CD4-positive, alpha-beta T cell (primary cell): ENCODE results near the gene GNAO1. TPM values are rescaled to one million over a fixed set of nuclear protein-coding genes. Genes with fewer than 3 reads are reported as not detected.

ENCODE experiments used
- ATAC-seq: fragments of 200-7000 bp; cut with Tn5 transposase; one replicate; pipeline ENCODE4 v1.10.0; 2022; ENCODE audit warnings: mild to moderate bottlenecking; ENCODE audit not compliant: poor library complexity
- CTCF ChIA-PET: fragments of 350-600 bp; sonication (Branson Sonifier 250); formaldehyde crosslinking; loops from one replicate; lab custom pipeline; 2021; ENCODE audit warnings: antibody characterized with exemption, inconsistent platforms; lab: Charles Lee
- POLR2A ChIA-PET: fragments of 350-600 bp; sonication (Branson Sonifier 250); formaldehyde crosslinking; loops from one replicate; lab custom pipeline; 2021; ENCODE audit warnings: antibody characterized with exemption, inconsistent platforms; lab: Charles Lee
- DNase-seq, 14 experiments: peaks; one replicate each; pipeline ENCODE4 v3.0.0-alpha.2; 2013 to 2020; ENCODE audit warnings: mixed read lengths in 2 of 14
- H3K27ac ChIP-seq, 2 donors: one replicate each; pipeline versions ENCODE4 v1.5.1 to v1.7.0; 2013; ENCODE audit warnings: low read length in 2 of 2, low read depth in 1 of 2, mild to moderate bottlenecking in 1 of 2
- H3K27me3 ChIP-seq, 2 experiments: 1 replicate in 1 of 2; 2 replicates in 1 of 2; pipeline versions ENCODE4 v1.6.1 to v1.7.0; 2013; ENCODE audit warnings: low read length in 2 of 2, control low read depth in 1 of 2, mild to moderate bottlenecking in 1 of 2, moderate library complexity in 1 of 2; ENCODE audit not compliant: insufficient read depth in 2 of 2, control insufficient read depth in 1 of 2
- H3K36me3 ChIP-seq: one replicate; pipeline ENCODE4 v1.6.1; 2013; ENCODE audit warnings: low read length, control low read depth; ENCODE audit not compliant: insufficient read depth
- H3K4me1 ChIP-seq: one replicate; pipeline ENCODE4 v1.6.1; 2013; ENCODE audit warnings: low read length, control low read depth; ENCODE audit not compliant: insufficient read depth
- H3K4me3 ChIP-seq: one replicate; pipeline ENCODE4 v1.5.1; 2013; ENCODE audit warnings: mild to moderate bottlenecking, low read length, moderate library complexity
- H3K9me3 ChIP-seq, 2 experiments: 1 replicate in 1 of 2; 2 replicates in 1 of 2; pipeline versions ENCODE4 v1.6.1 to v1.7.0; 2013; ENCODE audit warnings: low read length in 2 of 2, mild to moderate bottlenecking in 2 of 2, control low read depth in 1 of 2, moderate library complexity in 1 of 2; ENCODE audit not compliant: control insufficient read depth in 1 of 2, insufficient read depth in 1 of 2
- H3K27ac Mint-ChIP-seq: one replicate; pipeline ENCODE4 v1.8.0; 2020; ENCODE audit warnings: mixed read lengths
- H3K27me3 Mint-ChIP-seq: one replicate; pipeline ENCODE4 v1.8.0; 2021; ENCODE audit warnings: mixed read lengths
- H3K36me3 Mint-ChIP-seq: one replicate; pipeline ENCODE4 v1.8.0; 2021; ENCODE audit warnings: low read depth, mixed read lengths
- H3K4me1 Mint-ChIP-seq: one replicate; pipeline ENCODE4 v1.8.0; 2021; ENCODE audit warnings: low read depth, mixed read lengths
- H3K4me3 Mint-ChIP-seq: one replicate; pipeline ENCODE4 v1.8.0; 2020; ENCODE audit warnings: mild to moderate bottlenecking, mixed read lengths
- H3K9me3 Mint-ChIP-seq: one replicate; pipeline ENCODE4 v1.8.0; 2020; ENCODE audit warnings: mixed read lengths
- intact Hi-C, 2 experiments: fragments of 100-400 bp; cut with DNase I in 1 of 2; cut with micrococcal nuclease in 1 of 2; formaldehyde crosslinking; loops; one replicate each; pipeline versions ENCODE4 v1.15.1 to v1.9.0; 2023 to 2025; cut with DNase I, micrococcal nuclease
- total RNA-seq, 174 experiments: library from RNA in 2 of 174; stranded (reverse) in 2 of 174; gene quantifications; one replicate each; pipeline ENCODE4 v1.2.3 and lab custom pipeline; 2021 to 2026
- TF ChIP-seq, protein P1 (sequence below): fragments of 200-600 bp; IDR thresholded peaks from one replicate; pipeline ENCODE4 v1.8.0; 2022; ENCODE audit warnings: antibody characterized with exemption, mild to moderate bottlenecking

GNAO1 gene
- total RNA-seq, 2 experiments from 2014 or later: 7.3 to 7.9 TPM

DNA sequence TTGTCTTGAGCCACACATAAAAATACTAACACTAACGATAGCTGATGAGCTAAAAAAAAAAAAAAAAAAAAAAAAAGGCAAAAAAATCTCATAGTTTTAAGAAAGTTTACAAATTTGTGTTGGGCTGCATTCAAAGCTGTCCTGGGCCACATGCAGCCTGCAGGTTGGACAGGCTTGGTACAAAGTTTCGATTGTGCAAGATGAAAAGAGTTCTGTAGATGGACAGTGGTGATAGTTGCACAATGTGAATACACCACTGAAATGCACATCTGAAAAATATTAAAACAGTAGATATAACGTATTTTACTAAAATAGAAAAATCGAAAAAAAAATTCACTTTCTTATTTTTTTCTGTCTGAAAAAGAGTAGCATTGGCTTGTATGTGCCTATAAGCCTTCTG, 191.2 kb downstream of the GNAO1 start:
- Mint-ChIP-seq H3K36me3 (peaks cover 100% of the 10 kb centered on the region), H3K27ac (no peak overlapping the region), H3K9me3 (peaks cover 15% of the 10 kb centered on the region), H3K4me1 (peaks cover 6% of the 10 kb centered on the region), H3K27me3 (no peaks in the 10 kb centered on the region), H3K4me3 (no peak overlapping the region)
- intact Hi-C loops: no loop called here
- ATAC-seq: no peak
- DNase-seq: no peak
- CTCF ChIA-PET: no interaction called here
- POLR2A ChIA-PET: no interaction called here
- peaks cover 9 to 16% of the 10 kb centered on the region in 2 experiments for H3K9me3 ChIP-seq
- H3K36me3 ChIP-seq: peaks cover 74% of the 10 kb centered on the region
- H3K4me1 ChIP-seq: no peaks in the 10 kb centered on the region
- no peak overlapping the region for H3K4me3 ChIP-seq
- no peaks in the 10 kb centered on the region for H3K27me3 ChIP-seq
- TF ChIP-seq, protein P1, sequence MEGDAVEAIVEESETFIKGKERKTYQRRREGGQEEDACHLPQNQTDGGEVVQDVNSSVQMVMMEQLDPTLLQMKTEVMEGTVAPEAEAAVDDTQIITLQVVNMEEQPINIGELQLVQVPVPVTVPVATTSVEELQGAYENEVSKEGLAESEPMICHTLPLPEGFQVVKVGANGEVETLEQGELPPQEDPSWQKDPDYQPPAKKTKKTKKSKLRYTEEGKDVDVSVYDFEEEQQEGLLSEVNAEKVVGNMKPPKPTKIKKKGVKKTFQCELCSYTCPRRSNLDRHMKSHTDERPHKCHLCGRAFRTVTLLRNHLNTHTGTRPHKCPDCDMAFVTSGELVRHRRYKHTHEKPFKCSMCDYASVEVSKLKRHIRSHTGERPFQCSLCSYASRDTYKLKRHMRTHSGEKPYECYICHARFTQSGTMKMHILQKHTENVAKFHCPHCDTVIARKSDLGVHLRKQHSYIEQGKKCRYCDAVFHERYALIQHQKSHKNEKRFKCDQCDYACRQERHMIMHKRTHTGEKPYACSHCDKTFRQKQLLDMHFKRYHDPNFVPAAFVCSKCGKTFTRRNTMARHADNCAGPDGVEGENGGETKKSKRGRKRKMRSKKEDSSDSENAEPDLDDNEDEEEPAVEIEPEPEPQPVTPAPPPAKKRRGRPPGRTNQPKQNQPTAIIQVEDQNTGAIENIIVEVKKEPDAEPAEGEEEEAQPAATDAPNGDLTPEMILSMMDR: no peak
- H3K27ac ChIP-seq: no peak overlapping the region

DNA sequence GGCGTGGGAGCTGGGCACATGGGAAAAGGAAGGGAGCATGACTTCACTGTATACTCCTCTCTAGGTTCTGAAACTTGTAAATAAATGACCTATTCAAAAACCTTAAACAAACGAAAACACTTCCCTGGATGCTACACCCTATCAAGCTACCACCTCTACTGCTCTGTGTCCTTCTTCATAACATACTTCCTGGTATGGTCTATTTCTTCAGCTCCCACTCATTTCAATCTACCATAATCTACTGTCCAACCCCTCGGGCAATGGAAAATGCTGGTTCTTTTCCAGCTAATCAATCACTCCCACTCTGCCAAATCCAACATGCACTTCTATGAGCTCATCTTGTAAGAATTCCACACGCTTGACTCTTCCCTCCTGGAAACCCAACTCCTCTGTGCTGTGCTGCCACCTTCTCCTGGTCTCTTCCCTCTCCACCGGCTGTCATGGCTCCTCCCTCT, 191.6 kb downstream of the GNAO1 start:
- Histone ChIP-seq H3K9me3 (peaks cover 9 to 16% of the 10 kb centered on the region in 2 experiments), H3K4me1 (no peaks in the 10 kb centered on the region), H3K4me3 (no peak overlapping the region), H3K27me3 (no peaks in the 10 kb centered on the region), H3K36me3 (peaks cover 79% of the 10 kb centered on the region), H3K27ac (no peak overlapping the region)
- Mint-ChIP-seq H3K4me1 (peaks cover 6% of the 10 kb centered on the region), H3K27ac (no peak overlapping the region), H3K36me3 (peaks cover 100% of the 10 kb centered on the region), H3K4me3 (no peak overlapping the region), H3K9me3 (peaks cover 15% of the 10 kb centered on the region), H3K27me3 (no peaks in the 10 kb centered on the region)
- ATAC-seq: no peak
- ChIA-PET POLR2A (no interaction called here), CTCF (no interaction called here)
- intact Hi-C loops: no loop called here
- no peak for DNase-seq
- TF ChIP-seq, protein P1: no peak

DNA sequence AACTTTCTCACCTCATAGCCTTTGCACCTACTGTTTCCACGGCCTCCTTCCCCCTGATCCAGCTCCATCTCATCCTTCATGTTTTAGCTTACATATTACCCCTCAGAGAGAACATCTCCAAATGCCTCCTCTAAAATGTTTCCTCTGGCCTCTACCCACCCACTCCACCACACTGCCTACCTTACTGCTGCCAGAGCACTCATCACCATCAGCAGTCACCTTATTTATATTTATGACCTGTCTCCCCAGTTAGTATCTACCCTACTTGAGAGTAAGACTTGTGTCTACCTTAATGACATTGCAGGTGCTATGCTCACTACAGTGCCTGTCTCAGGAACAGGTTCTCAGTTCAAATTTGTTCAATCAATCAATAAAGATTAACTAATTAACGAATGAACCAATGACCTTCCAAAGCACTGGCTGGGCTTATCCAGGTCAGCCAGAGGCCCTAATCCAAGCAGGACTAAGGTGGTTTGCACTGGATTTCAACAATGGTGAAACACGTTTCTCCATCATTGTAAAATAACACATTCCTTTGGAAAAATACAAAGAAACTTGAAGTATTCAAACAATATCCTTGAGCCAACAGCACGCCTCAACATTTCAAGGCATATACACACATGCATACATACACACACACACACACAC, 192.9 kb downstream of the GNAO1 start:
- DNase-seq: no peak
- intact Hi-C loops: no loop called here
- no peak overlapping the region for H3K4me3 ChIP-seq
- ChIA-PET CTCF (no interaction called here), POLR2A (no interaction called here)
- peaks cover 87% of the 10 kb centered on the region for H3K36me3 ChIP-seq
- H3K9me3 ChIP-seq: peaks cover 9 to 16% of the 10 kb centered on the region in 2 experiments
- no peaks in the 10 kb centered on the region for H3K27me3 ChIP-seq
- no peak overlapping the region for H3K4me3 Mint-ChIP-seq
- no peak overlapping the region for H3K27ac ChIP-seq
- peaks cover 13% of the 10 kb centered on the region for H3K9me3 Mint-ChIP-seq
- H3K4me1 Mint-ChIP-seq: no peaks in the 10 kb centered on the region
- H3K36me3 Mint-ChIP-seq: peaks cover 97% of the 10 kb centered on the region
- H3K27ac Mint-ChIP-seq: no peak overlapping the region
- no peaks in the 10 kb centered on the region for H3K4me1 ChIP-seq
- no peak for ATAC-seq
- H3K27me3 Mint-ChIP-seq: no peaks in the 10 kb centered on the region
- TF ChIP-seq, protein P1: no peak
